Measurements from ENCODE around the gene WASF3. TPM values are rescaled to one million over a fixed set of nuclear protein-coding genes. Genes with fewer than 3 reads are reported as not detected.

Gene WASF3
- total RNA-seq, 1 experiment from 2014 or later: 3.4 TPM

DNA sequence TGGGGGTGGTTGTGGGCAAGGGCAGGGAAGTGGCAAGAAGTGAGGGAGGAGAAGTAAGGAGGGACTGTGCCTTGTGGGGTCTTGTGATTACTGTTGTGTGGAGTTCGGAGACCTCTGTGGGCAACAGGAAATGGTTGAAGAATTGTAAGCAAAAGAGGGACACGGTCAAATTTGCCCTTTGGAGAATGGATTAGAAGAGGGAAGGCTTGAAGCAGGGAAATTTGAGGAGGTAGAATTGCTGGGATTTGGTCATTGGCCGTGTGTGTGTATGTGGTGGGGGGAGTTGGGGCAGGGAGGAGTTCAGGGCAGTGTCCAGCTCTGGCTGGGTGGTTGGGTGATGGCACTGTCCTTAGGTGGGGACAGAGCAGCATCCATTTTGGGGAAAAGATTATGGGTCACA lies 3.6 kb downstream of the WASF3 start:
- BruUV-seq (replicated peaks): no TSS peak
- no peaks in the 10 kb centered on the region for H3K36me3 ChIP-seq (ENCODE audit: control insufficient read depth in 1 of 2, insufficient read depth in 2 of 2, low read length in 2 of 2)
- no peak overlapping the region for H3K27ac ChIP-seq (ENCODE audit: low read depth, low read length)
- no peak overlapping the region for H3K4me3 ChIP-seq (replicated peaks in 1 of 2; ENCODE audit: low read depth in 1 of 2, low read length in 2 of 2)
- ChIA-PET POLR2A (no interaction called here), RAD21 (ENCODE audit: low non-redundant PET in 1 of 2, low total read pairs in 2 of 2, uncharacterized antibody in 2 of 2, unreplicated experiment in 2 of 2) (no interaction called here), CTCF (no interaction called here)
- no peak overlapping the region for H2AFZ ChIP-seq (ENCODE audit: low read depth, low read length, poor library complexity, severe bottlenecking)
- intact Hi-C loops (cut with micrococcal nuclease): no loop called here
- H3K4me2 ChIP-seq (ENCODE audit: low read length): no peak overlapping the region
- H3K27me3 ChIP-seq (ENCODE audit: insufficient read depth, low read length): peaks cover 43% of the 10 kb centered on the region; the same call in 1 of the 2 replicates
- H3K79me2 ChIP-seq (ENCODE audit: insufficient read depth, low read length): no peaks in the 10 kb centered on the region
- no peak for TF ChIP-seq POLR2A (IDR thresholded peaks at IDR 0.05; ENCODE audit: borderline replicate concordance, extremely low read depth, insufficient read depth, insufficient read length)
- TF ChIP-seq REST (IDR thresholded peaks at IDR 0.05; ENCODE audit: low read depth): no peak
- no peak for TF ChIP-seq SIN3A (IDR thresholded peaks at IDR 0.05; ENCODE audit: low read depth)
- TF ChIP-seq JUND (IDR thresholded peaks at IDR 0.05): no peak
- TF ChIP-seq, protein P1, sequence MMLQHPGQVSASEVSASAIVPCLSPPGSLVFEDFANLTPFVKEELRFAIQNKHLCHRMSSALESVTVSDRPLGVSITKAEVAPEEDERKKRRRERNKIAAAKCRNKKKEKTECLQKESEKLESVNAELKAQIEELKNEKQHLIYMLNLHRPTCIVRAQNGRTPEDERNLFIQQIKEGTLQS (IDR thresholded peaks at IDR 0.05): no peak
- TF ChIP-seq SP1 (IDR thresholded peaks at IDR 0.05; ENCODE audit: low read depth): no peak
- no peak for TF ChIP-seq EZH2 (IDR thresholded peaks at IDR 0.05)
- TF ChIP-seq EGR1 (IDR thresholded peaks at IDR 0.05; ENCODE audit: low read depth): no peak
- TF ChIP-seq POLR2AphosphoS5 (IDR thresholded peaks at IDR 0.05; ENCODE audit: low read depth, low read length): no peak
- no peaks in the 10 kb centered on the region for H3K9me3 ChIP-seq (ENCODE audit: control insufficient read depth in 1 of 2, insufficient read depth in 1 of 2, low read depth in 1 of 2, low read length in 2 of 2)
- ATAC-seq (no peak), DNase-seq (ENCODE audit: low read depth, low spot score) (no peak)
- no peaks in the 10 kb centered on the region for H3K9me2 ChIP-seq (ENCODE audit: insufficient read depth)
- peaks cover 0 to 5% of the 10 kb centered on the region in 2 experiments; a peak in 1 of 4 replicates for H3K4me1 ChIP-seq (ENCODE audit: control insufficient read depth in 1 of 2, insufficient read depth in 2 of 2, low read length in 2 of 2)
- H3K9ac ChIP-seq (ENCODE audit: low read length): no peak overlapping the region
- H4K20me1 ChIP-seq (ENCODE audit: insufficient read depth): no peaks in the 10 kb centered on the region
